ENCODE results near the gene RNASE8. TPM values are rescaled to one million over a fixed set of nuclear protein-coding genes. Genes with fewer than 3 reads are reported as not detected.

The RNASE8 gene
- total RNA-seq, 2 experiments from 2014 or later: not detected

- Histone ChIP-seq H3K4me2 (ENCODE audit: low read length) (peak overlapping the region; percentile 87), H3K4me1 (ENCODE audit: insufficient read depth, low read length, poor library complexity, severe bottlenecking) (peaks cover 41% of the 10 kb centered on the region), H4K20me1 (ENCODE audit: insufficient read depth, low read length) (no peaks in the 10 kb centered on the region), H2AFZ (ENCODE audit: low read length) (peak overlapping the region; percentile 83), H3K27ac (ENCODE audit: low read depth, low read length, poor library complexity, severe bottlenecking) (peak overlapping the region; percentile 28), H3K36me3 (ENCODE audit: insufficient read depth, low read length) (no peaks in the 10 kb centered on the region), H3K4me3 (ENCODE audit: low read depth, low read length, poor library complexity, severe bottlenecking) (peak overlapping the region; percentile 68), H3K9me3 (ENCODE audit: low read length) (no peaks in the 10 kb centered on the region), H3K9me2 (ENCODE audit: insufficient read depth, low read length) (no peaks in the 10 kb centered on the region), H3K79me2 (ENCODE audit: insufficient read depth, low read depth, low read length) (no peaks in the 10 kb centered on the region)
- intact Hi-C loops (cut with micrococcal nuclease; ENCODE audit: unreplicated experiment): loop anchor here (1.0 to 2.0 kb wide), 2 partner anchors 15 to 32 kb away; no protein-coding TSS in a partner anchor
- BruUV-seq (replicated peaks): no TSS peak
- DNase-seq (ENCODE audit: low spot score): peak; percentile 93
- CTCF ChIA-PET (ENCODE audit: unreplicated experiment): interaction anchor here (0.6 to 2.0 kb wide), 11 partner anchors 9 to 111 kb away, joined by 3 to 16 read pairs (median 7); no protein-coding TSS in a partner anchor
- POLR2A ChIA-PET: interaction anchor here (0.6 to 2.7 kb wide), 15 partner anchors 8 to 441 kb away, joined by 3 to 31 read pairs (median 5); partner anchors contain the start of gene ANG
- no peak for TF ChIP-seq EZH2phosphoT487 (IDR thresholded peaks at IDR 0.05; ENCODE audit: borderline replicate concordance, low read depth, low read length)
- TF ChIP-seq CTCF (conservative IDR thresholded peaks at IDR 0.05; ENCODE audit: low read length): no peak
These were observed 13.8 kb downstream of the RNASE8 start for GRCh38 chr14:21071225-21072030.

GRCh38 chr14:21072031-21072473, 14.4 kb downstream of the RNASE8 start:
- Histone ChIP-seq H3K36me3 (ENCODE audit: insufficient read depth, low read length) (no peaks in the 10 kb centered on the region), H3K4me1 (ENCODE audit: insufficient read depth, low read length, poor library complexity, severe bottlenecking) (peaks cover 41% of the 10 kb centered on the region), H3K4me3 (ENCODE audit: low read depth, low read length, poor library complexity, severe bottlenecking) (peak overlapping the region; percentile 68), H3K27ac (ENCODE audit: low read depth, low read length, poor library complexity, severe bottlenecking) (peak overlapping the region; percentile 28), H3K9me3 (ENCODE audit: low read length) (no peaks in the 10 kb centered on the region), H2AFZ (ENCODE audit: low read length) (peak overlapping the region; percentile 83), H3K9me2 (ENCODE audit: insufficient read depth, low read length) (no peaks in the 10 kb centered on the region), H3K4me2 (ENCODE audit: low read length) (peak overlapping the region; percentile 87), H4K20me1 (ENCODE audit: insufficient read depth, low read length) (no peaks in the 10 kb centered on the region), H3K79me2 (ENCODE audit: insufficient read depth, low read depth, low read length) (no peaks in the 10 kb centered on the region)
- CTCF ChIA-PET (ENCODE audit: unreplicated experiment): interaction anchor here (0.6 to 2.0 kb wide), 4 partner anchors 16 to 112 kb away, joined by 7 to 16 read pairs (median 9); no protein-coding TSS in a partner anchor
- no peak for DNase-seq (ENCODE audit: low spot score)
- intact Hi-C loops (cut with micrococcal nuclease; ENCODE audit: unreplicated experiment): no loop called here
- POLR2A ChIA-PET: interaction anchor here (0.6 to 2.7 kb wide), 12 partner anchors 8 to 442 kb away, joined by 3 to 31 read pairs (median 6); partner anchors contain the start of gene ANG
- BruUV-seq (replicated peaks): no TSS peak
- TF ChIP-seq CTCF (conservative IDR thresholded peaks at IDR 0.05; ENCODE audit: low read length) (no peak), EZH2phosphoT487 (IDR thresholded peaks at IDR 0.05; ENCODE audit: borderline replicate concordance, low read depth, low read length) (no peak)

All from OCI-LY7 (cell line).